ENCODE results near the gene ADAMTSL2. TPM values are rescaled to one million over a fixed set of nuclear protein-coding genes. Genes with fewer than 3 reads are reported as not detected.

The ADAMTSL2 gene
- total RNA-seq, 1 experiment from 2014 or later, result 0.87 TPM

DNA sequence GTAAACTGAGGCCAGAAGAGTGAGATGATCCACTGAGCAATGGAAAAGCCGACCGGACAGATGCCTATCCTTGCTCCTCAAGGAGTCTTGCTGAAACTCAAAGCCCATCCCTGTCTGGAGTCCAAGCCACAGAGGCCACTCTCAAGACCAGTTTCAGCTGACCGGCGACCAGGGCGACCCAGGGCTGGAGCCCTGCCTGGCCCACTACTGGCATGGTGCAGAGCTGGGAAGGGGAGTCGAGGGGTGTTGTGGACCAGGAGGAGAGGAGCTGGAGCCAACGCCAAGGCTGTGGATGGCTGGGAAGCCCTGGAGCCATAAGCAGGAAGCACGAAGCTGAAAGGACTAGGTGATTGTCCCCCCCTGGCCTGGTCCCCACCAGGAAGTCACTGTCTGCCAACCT lies 52.5 kb downstream of the ADAMTSL2 start (continued):
- TF ChIP-seq HMGXB4 (CRISPR knock-in tag; IDR thresholded peaks at IDR 0.05), result no peak

GRCh38 chr9:133587466-133587865 lies 53.0 kb downstream of the ADAMTSL2 start:
- DNase-seq (ENCODE audit: low spot score) (no peak), ATAC-seq (no peak)
- H3K36me3 Mint-ChIP-seq, result peaks cover 4% of the 10 kb centered on the region
- H3K4me3 Mint-ChIP-seq, result no peak overlapping the region
- peaks cover 23% of the 10 kb centered on the region for H3K4me1 Mint-ChIP-seq
- no peak overlapping the region for H3K27ac Mint-ChIP-seq
- ChIA-PET POLR2A (no interaction called here), CTCF (interaction anchor here (0.8 kb wide), 1 partner anchor 128 kb away, joined by 3 read pairs; no protein-coding TSS in a partner anchor)
- peaks cover 5% of the 10 kb centered on the region for H3K9me3 Mint-ChIP-seq
- TF ChIP-seq AFF4 (CRISPR knock-in tag; IDR thresholded peaks at IDR 0.05; ENCODE audit: borderline replicate concordance) (no peak), ELF4 (CRISPR knock-in tag; IDR thresholded peaks at IDR 0.05; ENCODE audit: low read depth) (no peak), TCF7 (CRISPR knock-in tag; IDR thresholded peaks at IDR 0.05; ENCODE audit: low read depth) (no peak), ZNF396 (CRISPR knock-in tag; IDR thresholded peaks at IDR 0.05; ENCODE audit: borderline replicate concordance) (no peak), ZNF423 (CRISPR knock-in tag; IDR thresholded peaks at IDR 0.05) (no peak), MAX (CRISPR knock-in tag; IDR thresholded peaks at IDR 0.05) (no peak), MXD4 (CRISPR knock-in tag; IDR thresholded peaks at IDR 0.05; ENCODE audit: borderline replicate concordance) (no peak), TEAD4 (CRISPR knock-in tag; IDR thresholded peaks at IDR 0.05) (no peak), CTCF (IDR thresholded peaks at IDR 0.05) (no peak), NR2C2 (CRISPR knock-in tag; IDR thresholded peaks at IDR 0.05) (no peak), EMX1 (CRISPR knock-in tag; IDR thresholded peaks at IDR 0.05) (no peak), ZNF671 (CRISPR knock-in tag; IDR thresholded peaks at IDR 0.05) (no peak), ATF1 (CRISPR knock-in tag; IDR thresholded peaks at IDR 0.05) (no peak)
- TF ChIP-seq, protein P1, sequence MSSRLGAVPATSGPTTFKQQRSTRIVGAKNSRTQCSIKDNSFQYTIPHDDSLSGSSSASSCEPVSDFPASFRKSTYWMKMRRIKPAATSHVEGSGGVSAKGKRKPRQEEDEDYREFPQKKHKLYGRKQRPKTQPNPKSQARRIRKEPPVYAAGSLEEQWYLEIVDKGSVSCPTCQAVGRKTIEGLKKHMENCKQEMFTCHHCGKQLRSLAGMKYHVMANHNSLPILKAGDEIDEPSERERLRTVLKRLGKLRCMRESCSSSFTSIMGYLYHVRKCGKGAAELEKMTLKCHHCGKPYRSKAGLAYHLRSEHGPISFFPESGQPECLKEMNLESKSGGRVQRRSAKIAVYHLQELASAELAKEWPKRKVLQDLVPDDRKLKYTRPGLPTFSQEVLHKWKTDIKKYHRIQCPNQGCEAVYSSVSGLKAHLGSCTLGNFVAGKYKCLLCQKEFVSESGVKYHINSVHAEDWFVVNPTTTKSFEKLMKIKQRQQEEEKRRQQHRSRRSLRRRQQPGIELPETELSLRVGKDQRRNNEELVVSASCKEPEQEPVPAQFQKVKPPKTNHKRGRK (CRISPR knock-in tag; IDR thresholded peaks at IDR 0.05; ENCODE audit: borderline replicate concordance), result no peak
- TF ChIP-seq, protein P2, sequence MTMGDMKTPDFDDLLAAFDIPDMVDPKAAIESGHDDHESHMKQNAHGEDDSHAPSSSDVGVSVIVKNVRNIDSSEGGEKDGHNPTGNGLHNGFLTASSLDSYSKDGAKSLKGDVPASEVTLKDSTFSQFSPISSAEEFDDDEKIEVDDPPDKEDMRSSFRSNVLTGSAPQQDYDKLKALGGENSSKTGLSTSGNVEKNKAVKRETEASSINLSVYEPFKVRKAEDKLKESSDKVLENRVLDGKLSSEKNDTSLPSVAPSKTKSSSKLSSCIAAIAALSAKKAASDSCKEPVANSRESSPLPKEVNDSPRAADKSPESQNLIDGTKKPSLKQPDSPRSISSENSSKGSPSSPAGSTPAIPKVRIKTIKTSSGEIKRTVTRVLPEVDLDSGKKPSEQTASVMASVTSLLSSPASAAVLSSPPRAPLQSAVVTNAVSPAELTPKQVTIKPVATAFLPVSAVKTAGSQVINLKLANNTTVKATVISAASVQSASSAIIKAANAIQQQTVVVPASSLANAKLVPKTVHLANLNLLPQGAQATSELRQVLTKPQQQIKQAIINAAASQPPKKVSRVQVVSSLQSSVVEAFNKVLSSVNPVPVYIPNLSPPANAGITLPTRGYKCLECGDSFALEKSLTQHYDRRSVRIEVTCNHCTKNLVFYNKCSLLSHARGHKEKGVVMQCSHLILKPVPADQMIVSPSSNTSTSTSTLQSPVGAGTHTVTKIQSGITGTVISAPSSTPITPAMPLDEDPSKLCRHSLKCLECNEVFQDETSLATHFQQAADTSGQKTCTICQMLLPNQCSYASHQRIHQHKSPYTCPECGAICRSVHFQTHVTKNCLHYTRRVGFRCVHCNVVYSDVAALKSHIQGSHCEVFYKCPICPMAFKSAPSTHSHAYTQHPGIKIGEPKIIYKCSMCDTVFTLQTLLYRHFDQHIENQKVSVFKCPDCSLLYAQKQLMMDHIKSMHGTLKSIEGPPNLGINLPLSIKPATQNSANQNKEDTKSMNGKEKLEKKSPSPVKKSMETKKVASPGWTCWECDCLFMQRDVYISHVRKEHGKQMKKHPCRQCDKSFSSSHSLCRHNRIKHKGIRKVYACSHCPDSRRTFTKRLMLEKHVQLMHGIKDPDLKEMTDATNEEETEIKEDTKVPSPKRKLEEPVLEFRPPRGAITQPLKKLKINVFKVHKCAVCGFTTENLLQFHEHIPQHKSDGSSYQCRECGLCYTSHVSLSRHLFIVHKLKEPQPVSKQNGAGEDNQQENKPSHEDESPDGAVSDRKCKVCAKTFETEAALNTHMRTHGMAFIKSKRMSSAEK (CRISPR knock-in tag; IDR thresholded peaks at IDR 0.05; ENCODE audit: borderline replicate concordance), result no peak
- TF ChIP-seq, protein P3, sequence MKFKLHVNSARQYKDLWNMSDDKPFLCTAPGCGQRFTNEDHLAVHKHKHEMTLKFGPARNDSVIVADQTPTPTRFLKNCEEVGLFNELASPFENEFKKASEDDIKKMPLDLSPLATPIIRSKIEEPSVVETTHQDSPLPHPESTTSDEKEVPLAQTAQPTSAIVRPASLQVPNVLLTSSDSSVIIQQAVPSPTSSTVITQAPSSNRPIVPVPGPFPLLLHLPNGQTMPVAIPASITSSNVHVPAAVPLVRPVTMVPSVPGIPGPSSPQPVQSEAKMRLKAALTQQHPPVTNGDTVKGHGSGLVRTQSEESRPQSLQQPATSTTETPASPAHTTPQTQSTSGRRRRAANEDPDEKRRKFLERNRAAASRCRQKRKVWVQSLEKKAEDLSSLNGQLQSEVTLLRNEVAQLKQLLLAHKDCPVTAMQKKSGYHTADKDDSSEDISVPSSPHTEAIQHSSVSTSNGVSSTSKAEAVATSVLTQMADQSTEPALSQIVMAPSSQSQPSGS (CRISPR knock-in tag; IDR thresholded peaks at IDR 0.05; ENCODE audit: borderline replicate concordance, low read depth), result no peak
- H3K27me3 Mint-ChIP-seq (ENCODE audit: low read depth), result 0 out of 2 replicates have a peak, but pooled peaks cover 4% of the 10 kb centered on the region
